ENCODE data around the gene STOM.

DNA sequence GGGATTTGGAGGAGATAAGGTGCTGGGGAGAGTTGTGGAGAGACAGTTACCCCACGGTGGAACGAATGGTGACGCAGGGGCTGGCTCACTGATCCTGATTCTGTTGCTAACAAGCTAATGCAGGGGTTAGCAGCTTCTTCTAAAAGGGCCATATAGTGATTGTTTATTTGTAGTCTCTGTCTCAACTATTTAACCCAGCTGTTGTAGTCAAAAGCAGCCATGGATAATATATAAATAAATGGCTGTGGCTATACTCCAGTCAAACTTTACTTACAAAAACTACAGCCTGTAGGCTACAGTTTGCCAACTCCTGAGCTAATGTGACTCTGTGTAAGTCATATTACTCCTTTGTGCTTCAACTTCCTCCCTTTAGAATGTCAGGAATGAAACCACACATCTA, 21.8 kb downstream of the STOM start:
- TF ChIP-seq FOXA1 (IDR thresholded peaks at IDR 0.05): no peak
- no peak for TF ChIP-seq PKNOX1 (IDR thresholded peaks at IDR 0.05)
- TF ChIP-seq FOXM1 (IDR thresholded peaks at IDR 0.05; ENCODE audit: borderline replicate concordance): no peak
- TF ChIP-seq ELF4 (IDR thresholded peaks at IDR 0.05): no peak
- no peak for TF ChIP-seq NFRKB (IDR thresholded peaks at IDR 0.05)
- no peak for TF ChIP-seq SP1 (IDR thresholded peaks at IDR 0.05)
- TF ChIP-seq CTBP1 (IDR thresholded peaks at IDR 0.05; ENCODE audit: borderline replicate concordance): no peak
- TF ChIP-seq SUZ12 (IDR thresholded peaks at IDR 0.05): no peak
- TF ChIP-seq HDGF (IDR thresholded peaks at IDR 0.05; ENCODE audit: borderline replicate concordance): no peak
- no peak for TF ChIP-seq ZNF384 (IDR thresholded peaks at IDR 0.05)
- no peak for TF ChIP-seq BHLHE40 (IDR thresholded peaks at IDR 0.05; ENCODE audit: borderline replicate concordance)
- TF ChIP-seq TARDBP (IDR thresholded peaks at IDR 0.05): no peak

All from HEK293T (cell line).